Measurements from ENCODE around the gene GUCY2D.

GRCh38 chr17:8001976-8002720 lies at the start of gene GUCY2D:
- TF ChIP-seq POLR2A (IDR thresholded peaks at IDR 0.05) (no peak), CTCF (IDR thresholded peaks at IDR 0.05 in 8 of 11, conservative IDR thresholded peaks at IDR 0.05 in 3 of 11) (no peak), POLR2AphosphoS5 (IDR thresholded peaks at IDR 0.05) (no peak)
